K562 (cell line): Measurements from ENCODE around the gene LCTL. TPM values are rescaled to one million over a fixed set of nuclear protein-coding genes. Genes with fewer than 3 reads are reported as not detected.
"Not testable (repeated sequence)": the region's sequence is repeated elsewhere in the genome, so short reads cannot be mapped to it uniquely, and the experiment has no call there.

Experiments used
- ATAC-seq: fragments of 200-7000 bp; cut with Tn5 transposase; 3 replicates; pipeline ENCODE4 v1.9.1; 2020; ENCODE audit warnings: moderate library complexity
- BruUV-seq: library from RNA; stranded (reverse); fragments of 400-500 nt; replicated peaks from 2 replicates; lab custom pipeline; 2021; lab: Mats Ljungman, UMichigan
- CTCF ChIA-PET: fragments of 300-600 bp; formaldehyde crosslinking; extraction: SDS; loops from one replicate; lab custom pipeline; 2021; ENCODE audit warnings: low intra/inter-chr PET ratio; lab: Yijun Ruan, JAX
- POLR2A ChIA-PET: fragments of 300-600, 350-650 bp; sonication (Branson Sonifier 250); formaldehyde crosslinking; extraction: SDS; loops from one replicate; lab custom pipeline; 2021; ENCODE audit warnings: antibody characterized with exemption, inconsistent platforms; lab: Yijun Ruan, JAX
- DNase-seq, 4 experiments: peaks; one replicate each; pipeline versions ENCODE4 v3.0.0 to v3.0.0-alpha.2; 2011 to 2018; ENCODE audit warnings: low spot score in 3 of 4, mixed read lengths in 3 of 4; ENCODE audit errors: extremely low read depth in 1 of 4
- FAIRE-seq: peaks from 2 replicates; lab custom pipeline; 2011; peaks lifted over from hg19 to GRCh38; lab: Jason Lieb, UNC
- H2AFZ ChIP-seq: 2 replicates; pipeline ENCODE4 v1.6.0; 2011; ENCODE audit warnings: low read depth, low read length, control low read depth, inconsistent platforms
- H3K27ac ChIP-seq: fragments of 200-600 bp; 3 replicates; pipeline ENCODE4 v1.8.0; 2011; ENCODE audit warnings: low read depth, mild to moderate bottlenecking, control low read depth, inconsistent platforms, low read length, moderate library complexity, mixed read lengths; ENCODE audit errors: extremely low read depth
- H3K27me3 ChIP-seq, 2 experiments: fragments of 300-600 bp in 1 of 2; 2 replicates in 1 of 2; 3 replicates in 1 of 2; pipeline versions ENCODE4 v1.6.0 to v1.8.0; 2011; ENCODE audit warnings: inconsistent platforms in 2 of 2, low read length in 2 of 2, mild to moderate bottlenecking in 1 of 2, mixed read lengths in 1 of 2, moderate library complexity in 1 of 2; ENCODE audit not compliant: control insufficient read depth in 2 of 2, insufficient read depth in 2 of 2
- H3K36me3 ChIP-seq: fragments of 300-600 bp; 3 replicates; pipeline ENCODE4 v1.8.0; 2011; ENCODE audit warnings: mild to moderate bottlenecking, low read length, inconsistent platforms; ENCODE audit not compliant: control insufficient read depth, insufficient read depth
- H3K4me1 ChIP-seq, 2 experiments: fragments of 200-600 bp in 1 of 2; replicated peaks in 1 of 2; 2 replicates in 1 of 2; 3 replicates in 1 of 2; pipeline versions ENCODE4 v1.5.1 to v1.8.0; 2011; ENCODE audit warnings: inconsistent platforms in 2 of 2, low read length in 2 of 2, mild to moderate bottlenecking in 1 of 2, mixed read lengths in 1 of 2, moderate library complexity in 1 of 2; ENCODE audit not compliant: control insufficient read depth in 2 of 2, insufficient read depth in 2 of 2
- H3K4me2 ChIP-seq: 2 replicates; pipeline ENCODE4 v1.6.1; 2011; ENCODE audit warnings: low read length, control low read depth, inconsistent platforms, mixed read lengths; ENCODE audit not compliant: insufficient read depth
- H3K4me3 ChIP-seq: fragments of 200-600 bp; sonication (generic), shearing (Covaris generic); 2 replicates; pipeline ENCODE4 v1.5.1; 2016; ENCODE audit warnings: control low read depth, inconsistent platforms
- H3K79me2 ChIP-seq: fragments of 200-600 bp; 3 replicates; pipeline ENCODE4 v1.8.0; 2011; ENCODE audit warnings: low read length, inconsistent platforms; ENCODE audit not compliant: control insufficient read depth, insufficient read depth
- H3K9ac ChIP-seq, 2 experiments: 2 replicates each; pipeline versions ENCODE4 v1.6.0 to v1.6.1; 2011; ENCODE audit warnings: low read depth in 2 of 2, low read length in 2 of 2, control low read depth in 1 of 2, inconsistent platforms in 1 of 2, mild to moderate bottlenecking in 1 of 2, mixed read lengths in 1 of 2; ENCODE audit not compliant: insufficient read depth in 1 of 2
- H3K9me1 ChIP-seq: one replicate; pipeline ENCODE4 v1.6.0; 2011; ENCODE audit warnings: inconsistent platforms, mild to moderate bottlenecking, low read length, moderate library complexity; ENCODE audit not compliant: control insufficient read depth, insufficient read depth
- H3K9me3 ChIP-seq: replicated peaks from 2 replicates; pipeline ENCODE4 v1.5.1; 2011; ENCODE audit warnings: low read depth, low read length, inconsistent platforms; ENCODE audit not compliant: control insufficient read depth, insufficient read depth
- H4K20me1 ChIP-seq: replicated peaks from 2 replicates; pipeline ENCODE4 v1.6.1; 2011; ENCODE audit warnings: low read length, inconsistent platforms, mixed read lengths; ENCODE audit not compliant: control insufficient read depth, insufficient read depth
- CEBPB ChIP-seq: fragments of 450-650 bp; IDR thresholded peaks from 2 replicates; pipeline ENCODE4 v1.6.1; 2016; ENCODE audit warnings: missing genetic modification characterization, missing compliant biosample characterization
- HNRNPL ChIP-seq: fragments of 200-400 bp; formaldehyde crosslinking; IDR thresholded peaks from 2 replicates; pipeline ENCODE4 v1.6.1; 2017; ENCODE audit warnings: low read depth, mild to moderate bottlenecking, low read length
- POLR2G ChIP-seq: fragments of 200-400 bp; formaldehyde crosslinking; IDR thresholded peaks from 2 replicates; pipeline ENCODE4 v1.6.1; 2017; ENCODE audit warnings: low read depth, mild to moderate bottlenecking, antibody characterized with exemption, low read length, moderate library complexity
- RBFOX2 ChIP-seq: fragments of 200-400 bp; formaldehyde crosslinking; IDR thresholded peaks from 2 replicates; pipeline ENCODE4 v1.6.1; 2017; ENCODE audit warnings: low read depth, mild to moderate bottlenecking, low read length, moderate library complexity
- SIN3A ChIP-seq, 2 experiments: fragments of 150-350 bp in 1 of 2; IDR thresholded peaks; 2 replicates each; pipeline ENCODE4 v1.6.1; 2011 to 2016; ENCODE audit warnings: borderline replicate concordance in 2 of 2, low read depth in 2 of 2, low read length in 2 of 2, mild to moderate bottlenecking in 2 of 2, moderate library complexity in 2 of 2; ENCODE audit not compliant: control insufficient read depth in 1 of 2
- TEAD4 ChIP-seq, 2 experiments: sonication (generic) in 1 of 2; formaldehyde crosslinking in 1 of 2; IDR thresholded peaks; 2 replicates each; pipeline versions ENCODE4 v1.6.1 to v1.8.0; 2012 to 2022; ENCODE audit warnings: borderline replicate concordance in 1 of 2, inconsistent platforms in 1 of 2, low read length in 1 of 2, mild to moderate bottlenecking in 1 of 2, missing genetic modification reagents in 1 of 2
- WGBS: fragments of 100-300 bp; shearing (Covaris generic); methylation state at CpG from one replicate; pipeline ENCODE4 v1.1.6; 2016; ENCODE audit warnings: low coverage, mixed read lengths; ENCODE audit not compliant: insufficient coverage; ENCODE audit errors: missing lambda C conversion rate; 5-methylcytosine and 5-hydroxymethylcytosine counted together
- in situ Hi-C: fragments of 300-500 bp; cut with MboI; formaldehyde crosslinking; loops from 4 replicates; pipeline ENCODE4 v1.15.0; 2018; ENCODE audit warnings: inconsistent platforms, mixed read lengths
- intact Hi-C: fragments of 100-400 bp; cut with micrococcal nuclease; formaldehyde crosslinking; loops from 2 replicates; pipeline ENCODE4 v1.14.2; 2022
- polyA plus RNA-seq, 8 experiments: library from polyadenylated mRNA; depleted of rRNA in 4 of 8; stranded (reverse) in 5 of 8; unstranded in 3 of 8; fragments of >200 nt; fragmentation: Nextera tagmentation in 2 of 8; fragmentation: Illumina TruSeq in 1 of 8; extraction: Ambion mirVana in 2 of 8; extraction: Trizol in 1 of 8; gene quantifications; 2 replicates each; pipeline versions ENCODE4 v1.2.1 to v1.2.3, GENCODE V29; 2011 to 2014; ENCODE audit warnings: inconsistent platforms in 1 of 8, missing spikeins in 1 of 8
- total RNA-seq, 7 experiments: library from RNA; depleted of rRNA in 6 of 7; stranded (reverse); fragments of >200 nt in 6 of 7; fragmentation: Illumina TruSeq in 2 of 7; extraction: Trizol in 2 of 7; gene quantifications; 2 replicates each; pipeline versions ENCODE4 v1.2.1 to v1.2.3, GENCODE V29; 2011 to 2021; ENCODE audit warnings: low replicate concordance in 1 of 7

Gene LCTL
- total and polyA plus RNA-seq, 9 of the 15 experiments (the other 6 are each of a cell fraction or from before 2014, with no cell fraction given) = 0.08 to 0.31 (median 0.17) TPM; not detected in 6

DNA sequence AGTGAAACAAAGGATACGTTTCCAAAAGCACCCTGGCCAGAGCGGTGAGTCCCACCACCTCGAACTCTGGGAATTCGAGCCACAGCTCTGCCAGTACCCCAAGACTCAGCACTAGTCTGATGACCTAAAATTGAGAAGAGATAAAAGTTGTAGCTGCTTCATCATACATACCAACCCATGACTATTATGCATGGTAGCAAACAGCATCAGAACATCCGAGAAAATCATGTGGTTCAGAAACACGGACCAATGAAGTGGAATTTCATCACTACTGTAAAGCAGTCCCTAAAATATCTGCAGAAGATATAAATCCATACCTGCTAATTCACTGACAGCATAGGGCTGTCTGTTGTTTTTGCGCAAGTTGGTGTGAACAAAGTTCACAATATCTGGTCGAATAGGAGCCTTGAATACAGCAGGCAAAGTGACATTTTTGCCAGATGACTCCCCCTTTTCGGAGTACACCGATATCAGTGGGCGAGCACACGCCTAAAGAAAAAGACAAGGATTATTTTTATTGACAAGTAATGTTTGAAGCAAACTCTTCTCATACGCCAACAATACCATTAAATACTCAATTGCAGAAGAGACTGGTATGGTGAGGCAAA lies 62.7 kb downstream of the LCTL start:
- CTCF ChIA-PET; in situ Hi-C loops; FAIRE-seq; H3K9me1 ChIP-seq; intact Hi-C loops; H3K27me3 ChIP-seq; BruUV-seq; ATAC-seq; H2AFZ ChIP-seq; DNase-seq; H3K9me3 ChIP-seq; TF ChIP-seq TEAD4 (CRISPR knock-in tag; IDR thresholded peaks at IDR 0.05; ENCODE audit: borderline replicate concordance): not testable (repeated sequence)
- Histone ChIP-seq H3K79me2 (peaks cover 82% of the 10 kb centered on the region), H4K20me1 (peaks cover 36% of the 10 kb centered on the region), H3K4me2 (peak overlapping the region; percentile 97), H3K9ac (peak overlapping the region; percentile 89 to 98), H3K36me3 (peaks cover 60% of the 10 kb centered on the region), H3K4me1 (peaks cover 12 to 16% of the 10 kb centered on the region in 2 experiments), H3K4me3 (peak overlapping the region; percentile 71), H3K27ac (peak overlapping the region; percentile 97)
- POLR2A ChIA-PET = interaction anchor here (1.2 to 2.4 kb wide), 2 partner anchors 11 to 12 kb away, joined by 3 to 8 read pairs; no protein-coding TSS in a partner anchor
- TF ChIP-seq SIN3A (IDR thresholded peaks at IDR 0.05; ENCODE audit: borderline replicate concordance in 2 of 2, control insufficient read depth in 1 of 2, low read depth in 2 of 2, low read length in 2 of 2) (0 out of 4 replicates have a peak, but pooled peaks of 1 of the 2 experiments have one; percentile 28), TEAD4 (IDR thresholded peaks at IDR 0.05; ENCODE audit: low read length) (0 out of 2 replicates have a peak, but pooled peaks have one; percentile 8), HNRNPL (0 out of 2 replicates have a peak, but pooled peaks have one; percentile 8), RBFOX2 (peak; percentile 47), CEBPB (0 out of 2 replicates have a peak, but pooled peaks have one; percentile 17), POLR2G (0 out of 2 replicates have a peak, but pooled peaks have one; percentile 35)
- 0% methylated on average over 13 of the region's 13 CpGs for WGBS
